ENCODE measurements around the gene NRXN3. TPM values are rescaled to one million over a fixed set of nuclear protein-coding genes. Genes with fewer than 3 reads are reported as not detected.

Gene NRXN3
- total and polyA plus RNA-seq, 2 experiments from 2014 or later: 1.0 to 1.8 TPM

- H3K36me3 ChIP-seq (ENCODE audit: insufficient read depth): no peaks in the 10 kb centered on the region
- Mint-ChIP-seq H3K4me3 (no peak overlapping the region), H3K27ac (no peak overlapping the region), H3K9me3 (no peaks in the 10 kb centered on the region; the same call in 2 of the 3 replicates), H3K36me3 (ENCODE audit: low read depth) (no peaks in the 10 kb centered on the region), H3K27me3 (ENCODE audit: insufficient read depth, low read depth, poor library complexity) (no peaks in the 10 kb centered on the region), H3K4me1 (peaks cover 9% of the 10 kb centered on the region)
- TF ChIP-seq CTCF (conservative IDR thresholded peaks at IDR 0.05; ENCODE audit: low read depth in 2 of 2): no peak
- no peak for TF ChIP-seq REST (IDR thresholded peaks at IDR 0.05; ENCODE audit: unreplicated experiment)
- TF ChIP-seq ZNF331 (CRISPR knock-in tag; IDR thresholded peaks at IDR 0.05; ENCODE audit: low read depth): no peak
- no peak for TF ChIP-seq ETS1 (IDR thresholded peaks at IDR 0.05)
- no peak for TF ChIP-seq EZH2 (IDR thresholded peaks at IDR 0.05; ENCODE audit: low read depth, unreplicated experiment)
- no peak for TF ChIP-seq CREB1 (CRISPR knock-in tag; IDR thresholded peaks at IDR 0.05; ENCODE audit: low read depth)
- TF ChIP-seq EZH2phosphoT487 (IDR thresholded peaks at IDR 0.05; ENCODE audit: unreplicated experiment): no peak
- no peak for TF ChIP-seq STAT1 (IDR thresholded peaks at IDR 0.05; ENCODE audit: unreplicated experiment)
- TF ChIP-seq POLR2AphosphoS5 (IDR thresholded peaks at IDR 0.05; ENCODE audit: low read depth): no peak
- no peaks in the 10 kb centered on the region for H3K27me3 ChIP-seq (ENCODE audit: insufficient read depth)
- H3K9me2 ChIP-seq (ENCODE audit: insufficient read depth): no peaks in the 10 kb centered on the region
- ATAC-seq (no peak), DNase-seq (ENCODE audit: low spot score) (no peak)
- H4K20me1 ChIP-seq (replicated peaks; ENCODE audit: insufficient read depth): no peaks in the 10 kb centered on the region
- H3K27ac ChIP-seq (ENCODE audit: low read depth): no peak overlapping the region
- no peak overlapping the region for H3K4me3 ChIP-seq
- H3F3A ChIP-seq (replicated peaks; ENCODE audit: low read depth): no peaks in the 10 kb centered on the region
- H3K79me2 ChIP-seq (replicated peaks; ENCODE audit: insufficient read depth): no peaks in the 10 kb centered on the region
- H2AFZ ChIP-seq: no peak overlapping the region
- H3K4me2 ChIP-seq: no peak overlapping the region
- H3K4me1 ChIP-seq (ENCODE audit: insufficient read depth): no peaks in the 10 kb centered on the region
These were observed 1371.9 kb downstream of the NRXN3 start for GRCh38 chr14:79542121-79542520.

GRCh38 chr14:79543348-79543747 lies 1373.2 kb downstream of the NRXN3 start:
- Mint-ChIP-seq H3K27me3 (ENCODE audit: insufficient read depth, low read depth, poor library complexity) (no peaks in the 10 kb centered on the region), H3K27ac (no peak overlapping the region), H3K4me1 (peaks cover 9% of the 10 kb centered on the region), H3K9me3 (no peaks in the 10 kb centered on the region), H3K36me3 (ENCODE audit: low read depth) (no peaks in the 10 kb centered on the region), H3K4me3 (no peak overlapping the region)
- Histone ChIP-seq H3K27ac (ENCODE audit: low read depth) (no peak overlapping the region), H3K9me2 (ENCODE audit: insufficient read depth) (no peaks in the 10 kb centered on the region), H4K20me1 (replicated peaks; ENCODE audit: insufficient read depth) (no peaks in the 10 kb centered on the region), H3F3A (replicated peaks; ENCODE audit: low read depth) (no peaks in the 10 kb centered on the region), H3K4me1 (ENCODE audit: insufficient read depth) (no peaks in the 10 kb centered on the region), H3K4me3 (no peak overlapping the region), H3K79me2 (replicated peaks; ENCODE audit: insufficient read depth) (no peaks in the 10 kb centered on the region), H2AFZ (no peak overlapping the region), H3K27me3 (ENCODE audit: insufficient read depth) (no peaks in the 10 kb centered on the region), H3K36me3 (ENCODE audit: insufficient read depth) (no peaks in the 10 kb centered on the region), H3K4me2 (no peak overlapping the region)
- TF ChIP-seq ZNF331 (CRISPR knock-in tag; IDR thresholded peaks at IDR 0.05; ENCODE audit: low read depth): no peak
- no peak for TF ChIP-seq ZNF114 (CRISPR knock-in tag; IDR thresholded peaks at IDR 0.05)
- TF ChIP-seq NANOG (IDR thresholded peaks at IDR 0.05; ENCODE audit: borderline replicate concordance): no peak
- no peak for TF ChIP-seq JUNB (IDR thresholded peaks at IDR 0.05; ENCODE audit: unreplicated experiment)
- TF ChIP-seq POLR2AphosphoS5 (IDR thresholded peaks at IDR 0.05; ENCODE audit: low read depth): no peak
- TF ChIP-seq CREB1 (CRISPR knock-in tag; IDR thresholded peaks at IDR 0.05; ENCODE audit: low read depth): no peak
- ATAC-seq: no peak
- DNase-seq (ENCODE audit: low spot score): no peak

All from GM23338 (cell line).